Esophagus squamous epithelium (tissue), 5 donors: ENCODE results near the gene HEXIM1. TPM values are rescaled to one million over a fixed set of nuclear protein-coding genes. Genes with fewer than 3 reads are reported as not detected.
"Not testable (repeated sequence)": the region's sequence is repeated elsewhere in the genome, so short reads cannot be mapped to it uniquely, and the experiment has no call there.

ENCODE experiments used
- DNase-seq: peaks from one replicate; lab custom pipeline; 2025; lab: John Stamatoyannopoulos, UW
- H3K27ac ChIP-seq, 4 donors: fragments of 200-600 bp; sonication (generic); one replicate each; pipeline ENCODE4 v1.5.1; 2016 to 2019; ENCODE audit warnings: mild to moderate bottlenecking in 1 of 4
- H3K27me3 ChIP-seq, 4 donors: fragments of 200-600 bp; sonication (generic); 1 replicate in 3 of 4; 2 replicates in 1 of 4; pipeline versions ENCODE4 v1.5.1 to v1.6.0; 2017 to 2021; ENCODE audit warnings: antibody characterized with exemption in 1 of 4
- H3K36me3 ChIP-seq, 3 donors: fragments of 200-600 bp; sonication (generic); one replicate each; pipeline ENCODE4 v1.5.1; 2016 to 2019
- H3K4me1 ChIP-seq, 3 donors: fragments of 200-600 bp; sonication (generic); one replicate each; pipeline ENCODE4 v1.5.1; 2017 to 2019
- H3K4me3 ChIP-seq, 4 donors: fragments of 200-600 bp; sonication (generic); 1 replicate in 3 of 4; 2 replicates in 1 of 4; pipeline ENCODE4 v1.5.1; 2016 to 2019; ENCODE audit warnings: mild to moderate bottlenecking in 2 of 4, moderate library complexity in 1 of 4
- H3K9me3 ChIP-seq, 3 donors: fragments of 200-600 bp; sonication (generic); one replicate each; pipeline ENCODE4 v1.5.1; 2016 to 2019
- POLR2A ChIP-seq, 4 donors: fragments of 450-650 bp; IDR thresholded peaks; one replicate each; pipeline ENCODE4 v1.6.1; 2017; ENCODE audit warnings: antibody characterized with exemption in 4 of 4, mild to moderate bottlenecking in 4 of 4, moderate library complexity in 3 of 4
- WGBS, 2 donors: methylation state at CpG; one replicate each; pipeline ENCODE4 v1.1.5; 2018; 5-methylcytosine and 5-hydroxymethylcytosine counted together
- intact Hi-C: fragments of 100-400 bp; cut with DNase I; formaldehyde crosslinking; loops from one replicate; pipeline ENCODE4 v1.15.0; 2022
- total RNA-seq, 4 donors: library from RNA; depleted of rRNA; stranded (reverse); fragments of >200 nt; gene quantifications; one replicate each; pipeline ENCODE4 v1.1.0, GENCODE V29; 2016
- TF ChIP-seq, protein P1 (sequence below), 6 experiments: fragments of 450-650 bp in 4 of 6; fragments of 200-600 bp in 2 of 6; sonication (generic) in 2 of 6; IDR thresholded peaks; one replicate each; pipeline ENCODE4 v1.5.1; 2016 to 2019; ENCODE audit warnings: antibody characterized with exemption in 6 of 6, mild to moderate bottlenecking in 4 of 6, moderate library complexity in 4 of 6
- donor health status: DM: yes; HTN: yes; CAD: no.

The HEXIM1 gene
- total RNA-seq, 4 donors from 2014 or later: 19.8 to 28.4 (median 25.3) TPM

DNA sequence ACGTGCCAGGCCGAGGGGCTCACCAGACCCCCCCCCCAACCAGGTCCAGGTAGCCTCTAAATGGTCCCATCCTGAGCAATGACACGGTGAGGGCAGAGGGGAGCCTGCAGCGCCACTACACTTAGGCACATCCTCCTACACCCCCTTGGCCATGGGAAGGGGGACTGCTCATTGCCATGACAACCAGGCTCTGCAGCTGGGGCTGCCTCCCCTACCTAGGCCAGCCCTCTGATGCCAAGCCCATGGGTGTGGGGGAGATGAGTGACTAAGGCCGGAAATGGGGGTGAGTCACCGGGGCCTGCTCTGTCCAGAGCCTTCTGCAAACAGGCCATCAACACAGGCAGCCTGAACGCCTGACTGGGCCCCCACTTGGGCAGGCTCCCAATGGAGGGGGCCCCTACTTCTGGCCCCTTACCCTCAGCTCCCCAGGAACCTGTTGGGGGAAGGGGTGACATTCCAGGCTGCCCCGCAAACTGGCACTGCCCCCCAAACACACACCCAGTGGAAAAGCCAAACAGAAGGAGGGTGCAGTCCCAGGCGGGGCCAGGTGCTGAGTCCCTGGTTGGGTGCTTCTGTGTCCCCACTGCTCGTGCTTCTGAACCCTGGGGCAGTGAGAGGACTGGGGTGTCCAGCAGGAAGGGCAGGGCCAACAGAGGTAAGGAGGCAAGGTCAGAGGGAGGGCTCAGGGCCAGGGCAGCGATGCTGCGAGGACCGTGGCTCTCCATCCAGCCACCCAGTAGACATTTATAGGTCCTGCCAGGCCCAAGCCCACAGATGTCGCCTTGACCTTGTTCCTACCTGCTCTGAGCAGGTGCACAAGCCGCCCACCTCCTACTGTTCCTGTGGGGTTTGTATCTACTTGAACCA lies 24.1 kb upstream of the HEXIM1 start:
- Histone ChIP-seq H3K9me3 (no peaks in the 10 kb centered on the region), H3K36me3 (peaks cover 0 to 22% (median 0%) of the 10 kb centered on the region in 3 donors), H3K27ac (peak overlapping the region; percentile 74 to 84 (median 82)), H3K27me3 (no peaks in the 10 kb centered on the region), H3K4me3 (no peak overlapping the region), H3K4me1 (peaks cover 42 to 65% (median 46%) of the 10 kb centered on the region in 3 donors)
- TF ChIP-seq, protein P1, sequence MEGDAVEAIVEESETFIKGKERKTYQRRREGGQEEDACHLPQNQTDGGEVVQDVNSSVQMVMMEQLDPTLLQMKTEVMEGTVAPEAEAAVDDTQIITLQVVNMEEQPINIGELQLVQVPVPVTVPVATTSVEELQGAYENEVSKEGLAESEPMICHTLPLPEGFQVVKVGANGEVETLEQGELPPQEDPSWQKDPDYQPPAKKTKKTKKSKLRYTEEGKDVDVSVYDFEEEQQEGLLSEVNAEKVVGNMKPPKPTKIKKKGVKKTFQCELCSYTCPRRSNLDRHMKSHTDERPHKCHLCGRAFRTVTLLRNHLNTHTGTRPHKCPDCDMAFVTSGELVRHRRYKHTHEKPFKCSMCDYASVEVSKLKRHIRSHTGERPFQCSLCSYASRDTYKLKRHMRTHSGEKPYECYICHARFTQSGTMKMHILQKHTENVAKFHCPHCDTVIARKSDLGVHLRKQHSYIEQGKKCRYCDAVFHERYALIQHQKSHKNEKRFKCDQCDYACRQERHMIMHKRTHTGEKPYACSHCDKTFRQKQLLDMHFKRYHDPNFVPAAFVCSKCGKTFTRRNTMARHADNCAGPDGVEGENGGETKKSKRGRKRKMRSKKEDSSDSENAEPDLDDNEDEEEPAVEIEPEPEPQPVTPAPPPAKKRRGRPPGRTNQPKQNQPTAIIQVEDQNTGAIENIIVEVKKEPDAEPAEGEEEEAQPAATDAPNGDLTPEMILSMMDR (IDR thresholded peaks at IDR 0.05): no peak
- no peak for TF ChIP-seq POLR2A (IDR thresholded peaks at IDR 0.05)
- WGBS, 2 donors: 0 to 33% methylated on average over 1 to 8 of the region's 15 CpGs
- no peak for DNase-seq
- intact Hi-C loops: no loop called here

DNA sequence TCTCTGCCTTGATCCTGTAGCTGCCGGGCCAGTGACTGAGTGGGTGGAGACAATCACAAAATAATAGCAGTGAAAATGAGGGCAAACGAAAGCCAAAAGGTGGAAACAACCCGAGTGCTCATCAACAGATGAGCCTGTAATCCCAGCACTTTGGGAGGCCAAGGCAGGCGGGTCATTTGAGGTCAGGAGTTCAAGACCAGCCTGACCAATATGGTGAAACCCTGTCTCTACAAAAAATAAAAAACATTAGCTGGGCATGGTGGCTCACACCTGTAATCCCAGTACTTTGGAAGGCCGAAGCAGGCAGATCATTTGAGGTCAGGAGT lies 23.5 kb upstream of the HEXIM1 start:
- H3K9me3 ChIP-seq, intact Hi-C loops, H3K4me3 ChIP-seq, H3K27me3 ChIP-seq, DNase-seq: not testable (repeated sequence)
- peaks cover 0 to 16% (median 0%) of the 10 kb centered on the region in 3 donors for H3K36me3 ChIP-seq
- 50 to 52% methylated on average over 4 of the region's 5 CpGs for WGBS, 2 donors
- H3K27ac ChIP-seq: peak overlapping the region; percentile 74 to 84 (median 82)
- H3K4me1 ChIP-seq: peaks cover 42 to 71% (median 52%) of the 10 kb centered on the region in 3 donors

DNA sequence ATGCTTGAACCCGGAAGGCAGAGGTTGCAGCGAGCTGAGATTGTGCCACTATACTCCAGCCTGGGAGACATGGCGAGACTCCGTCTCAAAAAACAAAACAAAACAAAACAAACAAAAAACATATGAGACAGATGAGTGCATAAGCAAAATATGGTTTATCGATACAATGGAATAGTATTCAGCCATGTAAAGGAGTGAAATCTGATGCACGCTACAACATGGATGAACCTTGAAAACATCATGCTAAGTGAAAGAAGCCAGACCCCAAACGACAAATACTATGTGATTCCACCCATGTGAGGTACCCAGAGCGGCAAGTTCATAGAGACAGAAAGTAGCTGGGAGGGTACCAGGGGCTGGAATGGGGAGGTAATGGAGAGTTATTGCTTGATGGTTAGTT lies 22.8 kb upstream of the HEXIM1 start:
- H3K4me3 ChIP-seq: no peak overlapping the region
- 95% methylated on average over 8 of the region's 8 CpGs for WGBS, 2 donors
- no peak for DNase-seq
- no peaks in the 10 kb centered on the region for H3K27me3 ChIP-seq
- no peaks in the 10 kb centered on the region for H3K9me3 ChIP-seq
- TF ChIP-seq POLR2A (IDR thresholded peaks at IDR 0.05): no peak
- TF ChIP-seq, protein P1 (IDR thresholded peaks at IDR 0.05): no peak
- peaks cover 48 to 79% (median 58%) of the 10 kb centered on the region in 3 donors for H3K4me1 ChIP-seq
- peaks cover 0 to 8% (median 0%) of the 10 kb centered on the region in 3 donors for H3K36me3 ChIP-seq
- intact Hi-C loops: no loop called here
- peak overlapping the region in 2 of 4 donors; percentile 83 to 84 for H3K27ac ChIP-seq

DNA sequence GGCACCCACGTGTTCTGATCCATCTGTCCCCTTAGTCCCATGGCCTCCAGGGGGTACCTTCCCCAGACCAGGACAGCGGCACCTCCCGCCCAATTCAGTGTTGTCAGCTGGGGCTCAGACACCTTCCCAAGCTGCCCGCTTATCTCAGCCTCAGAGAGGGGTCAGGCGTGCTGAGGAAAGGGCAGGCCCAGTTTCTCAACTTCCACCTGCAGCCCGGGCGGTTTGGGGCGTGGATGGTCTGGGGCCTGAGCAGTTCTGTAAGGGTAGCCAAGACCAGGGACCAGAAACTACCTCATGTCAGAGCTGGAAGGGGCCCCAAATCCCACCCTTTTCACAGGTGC lies 21.1 kb upstream of the HEXIM1 start:
- Histone ChIP-seq H3K9me3 (no peaks in the 10 kb centered on the region), H3K36me3 (no peaks in the 10 kb centered on the region), H3K27me3 (no peaks in the 10 kb centered on the region), H3K27ac (peak overlapping the region; percentile 85 to 99 (median 94)), H3K4me1 (peaks cover 56 to 89% (median 67%) of the 10 kb centered on the region in 3 donors), H3K4me3 (no peak overlapping the region)
- DNase-seq: no peak
- 71 to 93% methylated on average over 1 to 3 of the region's 8 CpGs for WGBS, 2 donors
- TF ChIP-seq, protein P1 (IDR thresholded peaks at IDR 0.05): no peak
- TF ChIP-seq POLR2A (IDR thresholded peaks at IDR 0.05): no peak
- intact Hi-C loops: no loop called here

DNA sequence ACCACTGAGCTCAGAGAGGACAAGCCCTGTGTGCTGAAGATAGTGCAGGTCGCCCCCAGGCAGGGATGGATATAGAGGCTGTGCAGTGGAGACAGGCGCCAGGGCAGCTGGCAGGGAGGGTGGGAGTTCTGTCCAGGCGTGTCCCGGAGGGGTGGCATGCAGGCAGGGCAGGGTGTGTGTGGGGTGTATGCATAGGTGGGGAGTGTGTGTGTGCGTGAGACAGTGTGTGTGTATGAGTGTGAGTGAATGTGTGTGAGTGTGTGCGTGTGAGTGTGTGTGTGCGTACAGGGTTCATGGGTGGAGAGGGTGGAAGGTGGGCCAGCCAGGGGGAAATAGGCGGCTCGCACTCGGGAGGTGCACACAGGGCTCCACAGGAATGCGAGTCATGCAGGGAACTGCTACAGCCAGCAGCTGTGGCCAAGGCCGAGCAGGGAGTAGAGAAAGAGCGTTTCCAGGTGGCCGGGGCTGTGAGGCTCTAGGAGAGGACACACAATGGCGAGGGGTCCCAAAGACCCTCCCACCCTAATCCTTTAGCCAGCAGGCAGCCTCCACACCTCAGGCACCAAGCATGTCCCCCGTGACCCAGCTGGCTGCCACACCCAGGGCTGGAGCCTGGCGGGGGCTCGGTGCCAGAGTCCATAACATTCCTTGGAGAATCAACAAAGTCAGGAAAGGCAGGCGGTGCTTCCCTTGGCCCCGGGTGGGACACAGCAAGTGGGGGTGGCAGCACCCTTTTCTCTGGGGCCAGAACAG lies 20.6 kb upstream of the HEXIM1 start:
- Histone ChIP-seq H3K36me3 (no peaks in the 10 kb centered on the region), H3K4me3 (peak overlapping the region in 1 of 4 donors; percentile 46), H3K4me1 (peaks cover 56 to 86% (median 65%) of the 10 kb centered on the region in 3 donors), H3K9me3 (no peaks in the 10 kb centered on the region), H3K27me3 (no peaks in the 10 kb centered on the region), H3K27ac (peak overlapping the region; percentile 85 to 99 (median 94))
- intact Hi-C loops: no loop called here
- WGBS, 2 donors: 23 to 34% methylated on average over 14 to 17 of the region's 20 CpGs
- TF ChIP-seq POLR2A (IDR thresholded peaks at IDR 0.05): no peak
- TF ChIP-seq, protein P1 (IDR thresholded peaks at IDR 0.05): no peak
- DNase-seq: no peak
